Measurements from ENCODE around the gene PPP1R37.

The PPP1R37 gene

DNA sequence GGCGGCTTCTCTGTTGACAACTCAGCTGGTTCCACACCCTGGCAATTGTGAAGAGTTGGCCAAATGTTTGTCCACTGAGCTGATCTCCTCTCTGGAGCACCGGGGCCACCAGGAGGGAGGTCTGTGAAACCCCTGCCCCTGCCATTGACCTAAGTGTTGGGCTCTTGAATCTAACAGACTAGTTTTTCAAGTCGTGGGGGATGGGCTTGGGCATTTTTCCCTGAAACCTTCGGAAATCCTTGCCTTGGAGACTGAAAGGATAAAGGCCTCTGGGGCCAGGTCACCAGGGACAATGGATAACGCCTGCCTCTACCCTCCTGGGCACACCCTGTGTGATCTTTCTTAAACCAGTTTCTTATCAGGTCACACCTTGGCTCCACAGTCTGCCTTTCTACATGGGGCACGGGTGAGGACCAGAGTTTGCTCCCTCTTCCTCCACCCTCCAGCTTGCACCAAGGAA, 13.0 kb upstream of the PPP1R37 start:
- ChIA-PET POLR2A (ENCODE audit: low non-redundant PET) (no interaction called here), CTCF (interaction anchor here (0.6 kb wide), 1 partner anchor 73 kb away, joined by 3 read pairs; no protein-coding TSS in a partner anchor)
- TF ChIP-seq, protein P1, sequence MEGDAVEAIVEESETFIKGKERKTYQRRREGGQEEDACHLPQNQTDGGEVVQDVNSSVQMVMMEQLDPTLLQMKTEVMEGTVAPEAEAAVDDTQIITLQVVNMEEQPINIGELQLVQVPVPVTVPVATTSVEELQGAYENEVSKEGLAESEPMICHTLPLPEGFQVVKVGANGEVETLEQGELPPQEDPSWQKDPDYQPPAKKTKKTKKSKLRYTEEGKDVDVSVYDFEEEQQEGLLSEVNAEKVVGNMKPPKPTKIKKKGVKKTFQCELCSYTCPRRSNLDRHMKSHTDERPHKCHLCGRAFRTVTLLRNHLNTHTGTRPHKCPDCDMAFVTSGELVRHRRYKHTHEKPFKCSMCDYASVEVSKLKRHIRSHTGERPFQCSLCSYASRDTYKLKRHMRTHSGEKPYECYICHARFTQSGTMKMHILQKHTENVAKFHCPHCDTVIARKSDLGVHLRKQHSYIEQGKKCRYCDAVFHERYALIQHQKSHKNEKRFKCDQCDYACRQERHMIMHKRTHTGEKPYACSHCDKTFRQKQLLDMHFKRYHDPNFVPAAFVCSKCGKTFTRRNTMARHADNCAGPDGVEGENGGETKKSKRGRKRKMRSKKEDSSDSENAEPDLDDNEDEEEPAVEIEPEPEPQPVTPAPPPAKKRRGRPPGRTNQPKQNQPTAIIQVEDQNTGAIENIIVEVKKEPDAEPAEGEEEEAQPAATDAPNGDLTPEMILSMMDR (conservative IDR thresholded peaks at IDR 0.05; ENCODE audit: low read depth) = no peak
- peak overlapping the region; percentile 90 for H3K27ac ChIP-seq
- no peak for DNase-seq (ENCODE audit: low spot score)

DNA sequence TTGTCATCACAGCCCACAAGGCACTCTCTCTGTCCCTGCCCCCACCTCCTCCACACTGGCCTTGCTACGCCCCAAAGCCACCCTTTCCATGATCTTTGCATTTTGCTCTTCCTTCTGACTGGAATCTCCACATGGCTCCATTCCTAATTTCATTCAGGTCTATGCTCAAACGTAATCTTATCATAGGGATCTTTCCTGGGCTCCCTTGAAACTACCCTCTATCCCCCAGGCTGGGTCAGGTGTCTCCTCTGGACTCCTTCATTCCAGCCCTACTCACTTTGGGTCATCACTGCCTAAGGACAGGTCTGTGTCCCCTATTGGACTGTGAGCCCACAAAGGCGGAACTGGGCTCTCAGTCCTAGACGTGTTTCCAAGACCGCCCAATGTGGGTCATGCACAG, 10.8 kb upstream of the PPP1R37 start:
- no peak for DNase-seq (ENCODE audit: low spot score)
- ChIA-PET CTCF (no interaction called here), POLR2A (ENCODE audit: low non-redundant PET) (no interaction called here)
- H3K27ac ChIP-seq = no peak overlapping the region
- TF ChIP-seq, protein P1 (conservative IDR thresholded peaks at IDR 0.05; ENCODE audit: low read depth) = no peak

DNA sequence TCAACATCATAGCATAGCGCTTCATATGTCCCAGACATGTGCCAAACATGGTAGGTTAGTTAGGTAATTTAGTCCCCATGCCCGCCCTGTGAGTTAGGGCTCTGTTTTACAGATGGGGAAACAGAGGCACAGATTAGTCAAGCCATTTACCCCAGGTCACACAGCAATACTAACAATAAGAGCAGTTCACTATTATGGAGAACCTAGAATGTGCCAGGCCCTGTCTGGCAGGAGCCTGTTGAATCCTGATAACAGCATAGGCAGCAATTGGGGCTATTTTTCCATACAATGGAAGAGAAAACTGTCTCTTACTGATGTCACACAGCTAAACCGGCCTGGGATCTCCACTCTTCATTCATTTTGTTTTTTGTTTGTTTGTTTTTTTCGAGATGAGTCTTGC, 6.5 kb upstream of the PPP1R37 start:
- peak overlapping the region; percentile 36 for H3K27ac ChIP-seq
- ChIA-PET CTCF (no interaction called here), POLR2A (ENCODE audit: low non-redundant PET) (interaction anchor here (0.6 to 0.7 kb wide), 2 partner anchors 48 to 73 kb away, joined by 3 read pairs; no protein-coding TSS in a partner anchor)
- no peak for DNase-seq (ENCODE audit: low spot score)
- TF ChIP-seq, protein P1 (conservative IDR thresholded peaks at IDR 0.05; ENCODE audit: low read depth) = no peak

DNA sequence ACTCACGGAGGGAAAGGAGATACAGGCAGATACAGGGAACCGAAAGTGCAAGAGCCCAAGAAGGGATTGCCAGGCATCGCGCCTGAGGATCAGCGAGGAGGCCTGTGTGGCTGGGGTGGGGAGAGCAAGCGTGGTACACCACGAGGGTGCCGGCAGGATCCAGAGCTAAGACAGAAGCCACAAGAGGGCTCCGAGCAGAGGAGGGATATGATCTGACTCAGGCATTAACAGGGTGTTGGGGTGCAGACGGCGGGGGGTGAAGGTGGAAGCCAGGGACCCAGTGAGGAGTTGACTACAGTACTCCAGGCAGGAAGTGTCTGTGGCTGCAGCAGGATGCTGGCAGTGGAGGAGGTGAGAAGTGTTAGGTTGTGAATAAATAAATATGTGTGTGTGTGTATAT, 5.4 kb upstream of the PPP1R37 start:
- ChIA-PET POLR2A (ENCODE audit: low non-redundant PET) (no interaction called here), CTCF (interaction anchor here (0.5 kb wide), 1 partner anchor 37 kb away, joined by 4 read pairs; no protein-coding TSS in a partner anchor)
- TF ChIP-seq, protein P1 (conservative IDR thresholded peaks at IDR 0.05; ENCODE audit: low read depth) = no peak
- H3K27ac ChIP-seq = peak overlapping the region; percentile 36
- DNase-seq (ENCODE audit: low spot score) = no peak

DNA sequence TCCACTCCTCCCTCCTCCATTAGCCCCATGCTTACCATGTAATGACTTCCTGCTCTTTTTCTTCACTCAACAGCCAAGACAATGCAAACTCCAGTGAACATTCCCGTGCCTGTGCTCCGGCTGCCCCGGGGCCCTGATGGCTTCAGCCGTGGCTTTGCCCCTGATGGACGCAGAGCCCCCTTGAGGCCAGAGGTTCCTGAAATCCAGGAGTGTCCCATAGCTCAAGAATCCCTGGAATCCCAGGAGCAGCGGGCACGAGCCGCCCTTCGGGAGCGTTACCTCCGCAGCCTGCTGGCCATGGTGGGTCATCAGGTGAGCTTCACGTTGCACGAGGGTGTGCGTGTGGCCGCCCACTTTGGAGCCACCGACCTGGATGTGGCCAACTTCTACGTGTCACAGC, 2.9 kb upstream of the PPP1R37 start:
- CTCF ChIA-PET = no interaction called here
- peak overlapping the region; percentile 93 for H3K27ac ChIP-seq
- DNase-seq (ENCODE audit: low spot score) = no peak
- POLR2A ChIA-PET (ENCODE audit: low non-redundant PET) = no interaction called here
- TF ChIP-seq, protein P1 (conservative IDR thresholded peaks at IDR 0.05; ENCODE audit: low read depth) = no peak

DNA sequence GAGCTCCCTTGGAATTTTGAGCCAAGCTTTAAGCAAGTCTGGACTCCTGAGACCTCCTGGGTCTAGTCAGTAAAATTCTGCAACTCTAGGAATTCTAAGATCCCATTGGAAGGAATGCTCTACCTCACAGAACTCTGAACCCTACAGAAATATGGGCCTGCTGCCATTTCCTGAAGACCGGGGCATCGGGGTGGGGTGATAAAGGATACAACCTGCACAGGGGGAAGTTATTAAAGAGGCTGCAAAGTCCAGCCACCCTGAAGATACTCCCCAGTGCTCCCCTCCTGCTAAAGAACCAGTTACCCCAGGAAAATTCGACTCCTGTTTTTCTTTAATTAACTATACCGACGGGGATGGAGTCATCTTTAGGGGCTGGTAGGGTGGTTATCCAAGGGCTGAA, 2.4 kb upstream of the PPP1R37 start:
- H3K27ac ChIP-seq = peak overlapping the region; percentile 93
- no peak for DNase-seq (ENCODE audit: low spot score)
- CTCF ChIA-PET = no interaction called here
- POLR2A ChIA-PET (ENCODE audit: low non-redundant PET) = no interaction called here
- TF ChIP-seq, protein P1 (conservative IDR thresholded peaks at IDR 0.05; ENCODE audit: low read depth) = no peak
